DMS 273 (cell line): ENCODE results near the gene SLC41A1.
A peak's percentile ranks its signal among the peaks of the same experiment; 100 is the strongest.
"Not testable (repeated sequence)": the region's sequence is repeated elsewhere in the genome, so short reads cannot be mapped to it uniquely, and the experiment has no call there.

Experiments
- DNase-seq: peaks from one replicate; lab custom pipeline; 2025; ENCODE audit not compliant: unreplicated experiment; lab: John Stamatoyannopoulos, UW

SLC41A1 gene

GRCh38 chr1:205812878-205813754 is at the start of gene SLC41A1:
TSS of gene SLC41A1 (minus strand) at chr1:205813198. CDS start at chr1:205810441, 2,757 bp downstream.
- DNase-seq, result peak; percentile 96

GRCh38 chr1:205861540-205861939 is 48.5 kb upstream of the SLC41A1 start:
- DNase-seq, result no peak

DNA sequence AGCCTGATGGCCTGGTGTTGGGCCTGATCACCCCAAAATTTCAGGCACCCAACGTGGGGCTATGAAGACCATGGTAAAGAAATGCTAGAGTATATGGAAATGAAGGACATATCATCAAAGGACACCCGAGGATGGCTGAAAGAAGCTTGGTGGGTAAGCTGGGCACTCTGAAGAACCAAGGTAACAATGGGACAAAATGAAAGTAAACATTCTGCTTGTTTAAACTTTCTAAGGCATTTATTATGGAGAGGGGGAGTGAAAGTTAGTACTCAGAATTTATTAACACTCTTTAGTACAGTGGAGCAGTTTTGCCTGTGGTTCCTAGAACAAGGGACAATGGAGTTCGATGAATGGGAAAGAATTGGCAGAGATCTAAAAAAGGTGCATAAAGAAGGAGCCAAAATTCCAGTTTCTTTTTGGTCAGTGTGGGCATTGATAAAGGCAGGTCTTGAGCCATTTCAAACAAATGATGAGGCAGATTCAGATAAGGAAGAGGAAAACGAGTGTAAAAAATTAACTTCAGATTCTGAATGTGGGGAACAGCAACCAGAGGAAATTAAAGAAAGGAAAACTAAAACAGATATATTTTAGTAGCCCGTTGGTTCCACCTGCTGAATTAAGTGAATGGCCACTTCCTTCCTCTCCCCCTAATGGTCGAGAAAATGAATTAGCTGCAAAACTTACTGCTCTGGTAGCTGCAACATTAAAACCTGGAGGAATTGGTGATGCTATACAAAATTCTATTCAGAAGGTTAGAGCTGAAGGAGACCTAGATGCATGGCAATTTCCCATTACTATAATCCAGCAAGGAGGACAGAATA is 45.4 kb upstream of the SLC41A1 start:
- DNase-seq, result no peak

- DNase-seq, result not testable (repeated sequence)
Measured at GRCh38 chr1:205857501-205857900, 44.5 kb upstream of the SLC41A1 start.

DNA sequence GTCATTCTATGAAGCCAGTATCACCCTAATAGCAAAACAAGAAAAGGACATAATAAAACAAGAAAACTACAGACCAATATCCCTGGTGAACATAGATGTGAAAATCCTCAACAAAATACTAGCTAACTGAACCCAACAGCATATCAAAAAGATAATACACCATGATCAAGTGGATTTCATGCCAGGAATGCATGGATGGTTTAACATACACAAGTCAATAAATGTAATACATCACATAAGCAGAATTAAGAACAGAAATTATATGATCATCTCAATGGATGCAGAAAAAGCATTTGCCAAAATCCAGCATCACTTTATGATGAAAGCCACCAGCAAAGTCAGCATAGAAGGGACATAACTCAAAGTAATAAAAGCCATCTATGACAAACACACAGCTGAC is 43.4 kb upstream of the SLC41A1 start:
- DNase-seq, result no peak

DNA sequence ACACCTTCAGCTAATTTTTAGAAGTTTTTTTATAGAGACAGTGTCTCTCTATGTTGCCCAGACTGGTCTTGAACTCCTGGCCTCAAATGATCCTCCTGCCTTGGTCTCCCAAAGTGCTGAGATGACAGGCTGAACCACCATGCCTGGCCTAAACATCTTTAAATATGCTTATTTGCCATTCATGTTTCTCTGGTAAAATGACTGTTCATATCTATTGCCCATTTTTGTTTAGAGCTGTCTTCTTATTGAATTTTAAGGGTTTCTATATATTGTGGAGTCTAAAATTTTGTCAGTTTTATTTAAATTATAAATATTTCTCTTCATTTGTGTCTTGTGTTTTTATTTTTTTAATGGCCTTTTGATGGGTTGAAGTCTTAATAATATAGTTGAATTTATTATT is 40.0 kb upstream of the SLC41A1 start:
- no peak for DNase-seq

DNA sequence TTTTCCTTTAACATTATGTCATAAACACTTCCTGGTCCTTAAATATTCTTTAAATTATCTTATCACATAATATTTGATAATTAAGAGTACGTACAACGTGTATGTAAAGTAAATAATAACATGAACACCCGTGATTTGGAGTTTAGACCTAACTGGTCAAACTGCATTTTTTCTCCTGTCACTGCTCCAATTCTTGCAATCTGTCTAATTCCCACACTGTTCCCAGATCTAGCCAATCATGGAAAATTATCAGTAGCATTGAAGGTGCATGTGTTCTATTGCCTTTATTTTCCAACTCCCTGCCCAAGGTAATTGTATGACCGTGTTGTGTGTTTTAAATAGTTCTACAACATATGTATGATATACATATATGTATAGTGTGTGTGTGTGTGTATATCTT is 39.0 kb upstream of the SLC41A1 start:
- DNase-seq, result no peak

DNA sequence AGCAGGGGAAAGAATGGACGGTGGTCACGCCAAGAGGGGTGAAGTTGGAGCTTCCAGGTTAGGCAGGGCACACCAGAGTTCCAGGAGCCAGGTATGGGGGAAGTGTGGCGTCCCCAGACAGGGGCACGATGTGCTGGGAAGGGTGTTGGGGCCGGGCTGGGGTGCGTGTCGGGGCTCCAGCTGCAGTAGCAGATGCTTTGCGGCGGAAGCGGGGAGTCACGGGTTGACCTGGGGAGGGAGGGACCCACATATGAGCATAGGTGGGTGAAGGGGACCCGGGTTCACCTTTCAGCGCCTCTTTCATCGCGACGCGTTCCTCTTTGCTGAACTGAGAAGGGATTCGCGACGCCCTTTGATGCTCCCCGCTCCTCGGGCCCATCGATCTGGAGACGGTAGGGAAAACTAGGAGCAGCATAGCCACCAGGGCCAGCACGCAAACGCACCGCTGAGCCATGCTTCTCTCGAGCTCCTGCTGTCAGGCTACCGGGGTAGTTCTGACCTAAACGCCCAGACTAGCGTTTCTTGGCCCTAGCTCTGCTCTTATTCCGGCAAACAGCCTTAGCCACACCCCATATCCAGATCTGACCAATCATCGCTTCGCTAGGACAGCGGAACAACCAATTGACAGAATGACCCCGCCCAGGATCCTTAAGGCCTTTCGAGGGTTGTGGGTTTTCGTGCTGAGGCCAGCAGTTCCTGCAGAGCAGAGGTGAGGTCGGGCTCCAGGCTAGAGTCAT is 36.8 kb upstream of the SLC41A1 start, which contains the start of gene PM20D1:
TSS of gene PM20D1 (minus strand) at position 514 of the 737 bp plus-strand sequence. CDS start at position 454, 60 bp downstream.
- no peak for DNase-seq

DNA sequence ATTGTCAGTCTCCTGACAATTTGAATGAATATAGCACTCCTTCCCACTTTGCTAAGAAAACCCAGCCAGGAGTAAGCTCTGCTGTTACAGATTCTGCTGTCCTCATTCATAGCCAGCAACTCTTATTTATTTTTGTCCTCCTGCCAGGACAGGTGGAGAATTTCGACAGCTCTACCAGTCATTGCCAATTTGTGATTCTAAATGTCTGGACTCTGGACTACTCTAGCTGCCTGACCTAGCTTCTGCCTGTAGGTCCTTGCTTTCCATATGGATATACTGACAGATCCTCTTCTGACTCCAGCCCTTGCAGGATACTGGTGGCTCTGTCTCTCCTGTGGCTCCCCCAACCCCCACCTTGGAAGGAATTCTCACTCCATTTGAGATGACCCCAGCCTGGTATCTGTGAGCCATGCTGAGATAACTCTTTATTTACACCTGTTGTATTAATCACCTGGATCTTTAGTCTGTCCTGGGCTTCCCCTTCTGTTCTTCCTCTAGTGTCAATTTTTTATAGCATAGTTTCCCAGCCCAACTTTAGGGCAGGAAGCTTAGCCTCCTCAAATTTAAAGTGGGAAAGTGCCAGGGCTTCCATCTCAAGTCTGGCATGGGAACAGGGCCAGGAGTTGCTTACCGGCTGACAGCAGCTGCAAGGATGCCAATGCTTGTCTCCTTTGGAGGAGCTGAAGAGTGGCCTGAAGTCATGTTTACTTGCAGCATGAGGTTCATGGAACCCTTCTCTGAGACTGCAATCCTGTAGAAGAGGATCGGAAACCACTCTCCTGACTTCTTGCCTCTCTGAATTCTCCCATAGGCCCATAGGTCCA is 30.2 kb upstream of the SLC41A1 start:
- DNase-seq, result peak; percentile 25

DNA sequence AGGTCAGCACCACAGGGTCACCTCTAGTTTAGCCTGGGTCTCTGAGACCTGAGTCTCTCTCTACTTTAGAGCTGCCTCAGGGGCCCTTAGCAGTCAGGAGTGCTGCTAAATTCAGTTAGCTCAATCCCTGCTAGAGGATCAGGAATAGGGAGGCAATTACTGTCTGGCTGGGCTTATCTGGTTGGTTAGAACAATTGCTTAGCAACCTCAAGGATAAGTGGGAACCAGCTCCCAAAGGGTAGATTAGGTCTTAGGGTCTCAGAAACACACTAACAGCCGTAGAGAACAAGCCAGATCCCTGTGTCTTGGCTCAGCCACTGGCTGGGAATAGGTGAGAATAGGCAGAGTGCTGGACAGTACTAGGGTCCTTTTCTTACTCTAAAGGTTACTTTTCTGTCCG is 29.2 kb upstream of the SLC41A1 start:
- no peak for DNase-seq

GRCh38 chr1:205840146-205840923 is 27.3 kb upstream of the SLC41A1 start:
- DNase-seq, result no peak

DNA sequence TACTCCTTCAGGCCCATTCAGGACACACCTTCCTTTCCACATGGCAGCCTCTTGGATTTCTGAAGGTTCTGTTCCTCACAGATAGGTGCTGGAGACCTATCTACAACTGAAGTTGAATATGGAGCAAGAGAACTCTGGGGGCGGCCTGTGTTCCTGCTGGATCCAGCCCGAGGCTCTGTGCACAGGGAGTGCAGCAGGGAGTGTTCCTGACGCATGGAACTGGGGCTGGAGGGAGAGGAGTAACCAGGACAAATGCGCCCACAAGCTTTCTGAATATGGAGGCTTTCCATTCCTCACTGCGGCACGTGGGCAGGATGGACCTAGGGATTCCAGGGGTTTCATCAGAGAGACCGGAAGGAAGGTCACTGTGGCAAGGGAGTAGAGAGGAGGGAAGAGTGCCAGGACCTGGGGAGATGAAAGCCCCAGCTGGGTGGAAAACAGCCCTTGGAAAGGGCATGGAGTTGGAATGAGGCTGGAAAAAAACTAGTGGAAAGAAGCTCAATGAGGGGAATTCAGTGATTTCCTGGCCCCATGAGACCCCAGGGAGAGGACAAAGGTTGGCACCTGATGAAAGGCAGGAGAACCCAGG is 24.5 kb upstream of the SLC41A1 start:
- no peak for DNase-seq

- DNase-seq, result no peak
Measured at GRCh38 chr1:205834751-205835150, 21.8 kb upstream of the SLC41A1 start.

GRCh38 chr1:205832326-205832751 is 19.3 kb upstream of the SLC41A1 start:
- DNase-seq, result no peak

- peak; percentile 71 for DNase-seq
Measured at GRCh38 chr1:205827623-205828022, 14.6 kb upstream of the SLC41A1 start.

- DNase-seq, result no peak
Measured at GRCh38 chr1:205826995-205827394, 14.0 kb upstream of the SLC41A1 start.

- no peak for DNase-seq
Measured at GRCh38 chr1:205826016-205826806, 13.2 kb upstream of the SLC41A1 start.

GRCh38 chr1:205824180-205824579 is 11.2 kb upstream of the SLC41A1 start:
- no peak for DNase-seq
